ENCODE measurements around the gene LHPP.
"Not testable (repeated sequence)": the region's sequence is repeated elsewhere in the genome, so short reads cannot be mapped to it uniquely, and the experiment has no call there.

LHPP gene

DNA sequence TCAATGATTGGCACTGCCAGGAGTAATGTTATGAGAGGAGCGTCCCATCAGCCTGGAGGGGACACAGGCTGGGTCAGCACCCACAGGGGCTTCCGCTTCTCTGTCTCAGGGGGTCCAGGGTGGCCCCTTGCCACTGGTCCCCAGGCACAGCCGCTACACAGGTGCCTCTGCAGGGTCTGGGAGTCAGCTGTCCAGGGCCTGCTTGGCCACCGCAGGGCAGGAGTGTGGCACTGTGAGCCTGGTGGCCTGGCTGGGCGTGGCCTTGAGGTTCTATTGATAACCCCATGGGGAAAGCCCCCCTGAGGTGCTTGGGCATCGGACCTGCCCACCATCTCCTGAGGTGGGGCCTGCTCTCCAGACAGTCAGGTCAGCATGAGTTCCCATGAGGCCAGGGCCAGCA, 136.6 kb downstream of the LHPP start:
- DNase-seq = no peak

DNA sequence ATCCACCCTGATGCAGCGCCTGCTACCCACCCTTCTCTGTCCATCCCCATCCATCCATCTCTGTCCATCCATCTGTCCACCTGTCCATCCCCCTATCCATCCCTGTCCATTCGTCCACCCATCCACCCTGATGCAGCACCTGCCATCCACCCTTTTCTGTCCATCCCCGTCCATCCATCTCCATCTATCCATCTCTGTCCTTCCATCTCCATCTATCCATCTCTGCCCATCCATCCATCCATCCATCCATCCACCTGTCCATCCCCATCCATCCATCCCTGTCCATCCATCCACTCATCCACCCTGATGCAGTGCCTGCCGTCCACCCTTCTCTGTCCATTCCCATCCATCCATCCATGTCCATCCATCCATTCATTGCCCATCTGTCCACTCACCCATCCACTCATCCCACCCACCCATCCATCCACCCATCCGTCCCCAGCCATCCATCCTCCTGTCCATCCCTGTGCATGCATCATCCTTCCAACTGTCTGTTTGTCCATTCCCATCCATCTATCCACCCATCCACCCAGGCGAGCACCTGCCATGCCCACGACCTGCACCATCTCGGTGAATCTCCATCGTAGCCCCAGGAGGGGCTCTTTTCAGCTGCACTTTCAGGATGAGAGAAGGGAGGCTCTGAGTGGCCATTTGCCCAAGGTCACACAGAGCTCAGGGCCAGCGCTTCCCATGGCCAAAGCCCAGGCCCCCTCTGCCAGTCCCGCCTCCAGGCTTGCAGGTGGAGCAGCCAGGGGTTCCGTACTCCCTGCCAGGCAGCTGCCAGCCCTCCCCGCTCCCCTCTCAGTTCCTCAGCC, 137.4 kb downstream of the LHPP start:
- no peak for DNase-seq

DNA sequence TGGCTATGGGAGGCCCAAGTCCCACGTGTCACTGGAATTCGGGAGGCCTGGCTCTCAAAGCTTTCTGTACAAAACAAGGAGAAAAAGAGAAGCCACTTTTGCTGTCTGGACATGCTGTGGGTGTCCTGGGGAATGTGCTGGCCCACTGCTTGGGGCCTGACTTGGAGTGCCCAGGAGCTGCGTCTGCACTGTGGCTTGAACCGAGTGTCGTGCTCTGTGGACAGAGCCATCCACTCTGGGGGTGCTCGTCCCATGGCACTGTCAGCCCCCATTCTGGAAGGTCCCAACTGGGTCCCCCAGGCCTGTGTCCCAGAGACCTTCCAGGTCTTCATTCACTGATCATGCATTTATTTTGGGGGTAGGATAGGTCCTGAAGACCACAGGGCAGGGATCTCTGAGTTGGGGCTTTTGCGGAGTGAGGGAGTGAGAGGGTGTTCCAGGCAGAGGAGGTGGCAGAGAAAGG, 138.0 kb downstream of the LHPP start:
- DNase-seq = no peak

DNA sequence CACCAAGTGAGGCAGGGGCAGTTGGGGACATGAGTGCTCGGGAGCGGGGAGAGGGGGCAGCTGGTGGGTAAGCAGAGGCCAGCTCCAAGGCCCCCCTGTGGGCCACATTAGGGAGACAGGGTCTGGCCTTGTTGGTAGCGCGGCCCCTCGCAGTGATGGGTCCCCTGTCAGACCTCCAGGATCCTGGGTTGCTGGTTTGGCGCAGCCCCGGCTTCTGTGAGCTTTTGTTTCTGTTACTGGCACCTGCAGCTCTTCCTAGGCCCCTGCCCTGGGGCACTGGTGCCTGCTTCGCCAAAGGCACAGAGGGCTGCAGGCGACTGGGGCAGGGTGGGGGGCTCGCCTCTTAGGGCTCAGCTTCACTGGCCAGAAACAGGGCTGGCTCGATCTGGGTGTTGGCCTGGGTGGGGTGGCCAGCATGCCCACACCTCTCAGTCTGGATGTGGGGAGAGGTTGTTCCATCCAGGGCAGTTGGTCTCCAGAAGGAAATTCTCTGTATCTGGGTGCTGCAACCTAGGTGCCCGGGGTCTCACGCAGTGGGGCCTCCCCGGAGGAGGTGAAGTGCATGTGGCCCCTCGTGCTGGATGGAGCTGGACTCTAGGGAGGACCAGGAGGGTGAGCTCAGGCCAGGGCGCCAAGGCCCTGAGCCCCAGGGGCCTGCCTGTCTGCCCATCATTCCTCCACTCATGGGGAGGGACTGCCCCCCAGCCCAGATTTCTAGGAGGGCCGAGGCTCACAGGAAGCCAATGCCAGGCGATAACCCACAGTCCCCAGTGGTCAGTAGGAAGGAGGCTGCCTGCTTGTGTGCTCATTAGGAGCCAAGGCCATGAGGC, 138.6 kb downstream of the LHPP start:
- DNase-seq = no peak

- DNase-seq = no peak
Measured at GRCh38 chr10:124601016-124601415, 139.4 kb downstream of the LHPP start.

DNA sequence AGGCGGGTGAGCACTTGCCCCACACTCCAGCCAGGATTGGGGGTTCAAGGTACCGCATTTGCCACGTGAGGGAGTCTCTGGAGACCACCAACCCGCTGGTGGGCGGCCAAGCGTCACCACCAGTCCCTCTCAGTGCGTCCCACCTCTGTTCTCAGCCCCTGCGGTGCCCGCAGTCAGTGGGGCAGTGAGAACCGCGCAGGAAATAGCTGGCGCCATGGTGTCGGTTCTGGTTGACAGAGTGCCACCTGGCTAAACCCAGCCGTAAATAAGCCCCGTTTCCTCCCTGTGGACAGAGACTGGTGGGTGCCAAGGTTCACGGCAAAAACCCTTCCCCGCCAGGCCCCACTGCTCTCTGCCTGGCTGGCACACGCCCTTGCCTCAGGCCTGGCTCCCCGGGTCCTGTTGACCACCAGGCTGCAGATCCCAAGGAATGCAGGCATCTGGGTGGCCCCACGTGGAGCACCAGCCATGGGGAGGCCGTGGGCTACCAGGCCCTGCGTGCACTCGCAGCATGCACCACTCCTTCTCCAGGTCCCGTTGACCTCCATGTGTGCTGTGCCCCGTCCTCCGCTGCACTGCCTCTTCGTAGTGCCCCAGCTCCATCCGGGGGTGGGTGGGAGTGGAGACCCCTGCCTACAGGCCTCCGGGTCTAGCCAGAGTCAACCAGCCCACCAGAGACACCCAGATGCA, 140.0 kb downstream of the LHPP start:
- no peak for DNase-seq

DNA sequence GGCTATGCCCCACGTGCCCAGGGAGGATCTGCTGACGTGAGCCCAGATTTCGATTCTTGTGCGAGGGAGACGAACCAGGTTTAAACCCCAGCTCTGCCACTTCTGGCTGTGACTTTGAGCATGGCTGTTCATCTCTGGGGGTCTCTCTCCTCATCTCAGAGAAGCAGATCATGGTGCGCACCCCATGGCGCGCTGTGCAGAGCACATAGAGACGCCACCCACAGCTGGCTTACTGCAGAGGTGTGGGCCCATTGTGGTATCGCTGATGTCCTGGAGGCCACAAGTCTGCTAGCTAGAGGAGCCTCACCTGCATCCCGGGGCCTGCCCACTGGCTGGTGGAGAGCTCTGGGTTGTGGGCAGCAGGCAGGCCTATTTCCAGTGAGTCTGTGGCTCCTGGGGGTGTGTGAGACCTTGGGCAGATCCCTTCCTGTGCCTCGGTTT, 140.5 kb downstream of the LHPP start:
- DNase-seq = no peak

GRCh38 chr10:124602646-124603365, 141.2 kb downstream of the LHPP start:
- DNase-seq = no peak

DNA sequence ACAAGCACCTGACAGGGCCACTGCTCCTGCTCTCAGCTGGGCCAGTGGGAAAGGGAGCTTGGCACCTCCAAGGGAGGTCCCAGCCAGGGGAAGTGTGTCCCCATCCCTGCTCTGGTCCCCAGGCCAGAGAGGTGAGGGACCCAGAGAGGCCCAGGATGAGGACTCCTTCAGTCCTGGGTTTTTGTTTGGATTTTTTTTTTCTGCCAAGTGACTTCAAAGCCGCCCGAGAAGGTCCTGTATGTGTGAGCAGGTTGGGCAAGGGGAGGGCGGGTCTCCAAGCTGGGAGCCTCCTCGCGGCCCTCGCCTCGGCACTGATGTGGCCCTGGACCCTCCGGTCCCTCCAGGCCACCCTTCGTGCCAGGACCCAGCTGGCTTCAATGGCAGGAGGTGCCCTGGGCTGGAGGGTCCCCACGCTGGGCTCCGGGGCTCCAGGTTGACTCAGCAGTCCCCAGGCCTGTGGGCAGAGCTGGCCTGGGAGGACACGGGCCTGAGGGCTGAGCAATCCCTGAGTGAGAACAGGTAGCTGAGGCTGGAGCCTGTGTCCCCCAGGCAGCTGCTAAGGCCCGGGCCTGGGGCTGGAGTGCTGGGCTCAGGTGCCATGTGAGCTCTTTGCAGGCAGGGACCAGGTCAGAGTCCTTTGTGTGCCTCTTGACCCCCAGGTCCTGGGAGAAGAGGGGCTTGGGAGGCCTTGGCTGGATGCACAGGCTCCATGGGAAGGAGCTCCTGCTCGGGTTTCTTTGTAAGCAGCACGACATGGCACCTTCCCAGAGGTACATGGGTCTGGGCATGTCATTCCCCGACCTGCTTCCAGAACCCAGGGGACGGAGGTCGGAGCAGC, 142.0 kb downstream of the LHPP start:
- no peak for DNase-seq

GRCh38 chr10:124604214-124605000, 142.8 kb downstream of the LHPP start:
- no peak for DNase-seq

- no peak for DNase-seq
Measured at GRCh38 chr10:124605001-124605370, 143.4 kb downstream of the LHPP start.

GRCh38 chr10:124605481-124605855, 143.8 kb downstream of the LHPP start:
- no peak for DNase-seq

DNA sequence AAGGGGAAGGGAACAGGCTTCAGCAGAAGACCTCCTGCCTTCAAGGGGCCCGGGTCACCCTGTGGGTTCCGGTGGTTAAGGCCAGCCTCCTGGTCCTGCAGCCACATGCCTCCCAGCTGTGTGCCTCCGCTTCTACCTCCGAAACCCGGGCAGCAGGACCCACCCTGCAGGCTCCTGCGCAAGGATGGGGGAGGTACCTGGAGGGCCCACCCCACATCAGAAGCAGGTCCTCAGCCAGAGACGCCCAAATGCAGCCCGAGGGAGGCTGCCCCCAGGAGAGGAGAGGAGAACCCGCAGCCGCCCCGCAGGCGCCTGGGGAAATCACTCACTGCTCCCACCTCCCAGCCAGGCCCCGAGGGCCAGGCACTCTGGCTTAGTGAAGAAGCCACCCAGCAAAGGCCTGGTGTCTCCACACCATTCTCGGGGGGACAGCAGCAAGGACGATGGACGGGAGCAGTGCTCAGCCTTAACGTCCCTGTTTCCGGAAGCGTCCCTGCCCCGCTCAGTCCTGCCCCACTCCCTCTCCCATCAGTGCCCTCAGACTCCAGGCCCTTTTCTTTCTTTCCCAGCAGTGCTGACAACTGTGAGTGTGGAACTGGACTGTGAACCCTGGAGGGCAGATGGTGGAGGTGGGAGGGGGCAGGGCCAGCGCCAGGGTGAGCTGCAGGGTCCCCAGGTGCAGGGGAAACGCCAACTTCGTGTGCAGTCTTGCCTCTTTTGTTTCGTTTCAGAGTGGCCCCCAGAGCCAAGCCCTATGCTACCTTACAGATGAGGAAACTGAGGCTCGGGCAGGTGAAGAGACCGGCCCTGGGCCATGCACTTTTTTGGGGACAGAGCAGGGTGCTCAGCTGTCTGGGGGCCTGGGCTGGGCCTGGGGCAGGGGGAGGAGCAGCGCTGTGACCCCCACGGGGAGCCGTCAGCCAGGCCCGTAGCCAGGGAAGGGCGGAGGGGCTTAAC, 144.5 kb downstream of the LHPP start:
- no peak for DNase-seq

- no peak for DNase-seq
Measured at GRCh38 chr10:124606822-124607221, 145.2 kb downstream of the LHPP start.

GRCh38 chr10:124607693-124608092, 146.1 kb downstream of the LHPP start:
- no peak for DNase-seq

DNA sequence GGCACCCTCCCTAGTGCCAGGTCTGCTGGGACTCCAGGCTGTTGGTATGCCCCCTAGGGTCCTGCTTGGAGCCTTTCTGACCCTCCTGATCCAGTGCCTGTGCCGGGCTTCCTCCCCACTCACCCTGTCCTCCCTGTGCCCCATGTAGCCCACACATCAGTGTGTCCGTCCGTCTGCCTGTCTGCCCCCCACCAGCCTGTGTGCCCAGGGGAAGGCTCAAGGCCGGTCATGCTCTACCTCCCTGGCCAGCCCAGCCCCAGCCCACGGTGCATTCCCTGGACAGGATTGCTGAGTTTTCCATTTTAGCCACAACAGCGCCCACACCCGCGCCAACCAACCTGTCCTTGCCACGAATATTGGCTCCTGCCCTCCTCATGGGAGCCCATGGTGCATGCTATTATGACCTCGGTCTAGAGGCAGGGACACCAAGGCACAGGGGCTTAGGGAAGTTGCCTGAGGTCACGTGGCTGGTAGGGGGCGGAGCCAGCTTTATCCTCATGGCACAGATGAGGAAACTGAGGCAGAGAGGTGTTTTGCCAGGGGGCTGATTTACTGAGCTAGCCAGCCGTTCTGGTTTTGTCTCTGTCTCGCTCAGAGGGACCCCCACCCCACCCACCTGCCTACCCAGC, 146.6 kb downstream of the LHPP start:
- no peak for DNase-seq

GRCh38 chr10:124609698-124610097, 148.1 kb downstream of the LHPP start:
- DNase-seq = no peak

DNA sequence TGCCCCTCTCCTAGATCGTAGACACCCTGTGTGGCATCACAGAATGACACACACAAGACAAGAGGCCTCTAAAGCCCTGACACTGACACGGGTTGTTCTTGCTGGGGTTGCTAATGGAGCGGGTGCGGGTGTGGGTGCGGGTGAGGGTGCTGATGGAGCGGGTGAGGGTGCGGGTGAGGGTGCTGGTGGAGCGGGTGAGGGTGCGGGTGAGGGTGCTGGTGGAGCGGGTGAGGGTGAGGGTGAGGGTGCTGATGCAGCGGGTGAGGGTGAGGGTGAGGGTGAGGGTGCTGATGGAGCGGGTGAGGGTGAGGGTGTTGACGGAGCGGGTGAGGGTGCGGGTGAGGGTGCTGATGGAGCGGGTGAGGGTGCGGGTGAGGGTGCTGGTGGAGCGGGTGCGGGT, 148.6 kb downstream of the LHPP start:
- DNase-seq = not testable (repeated sequence)

DNA sequence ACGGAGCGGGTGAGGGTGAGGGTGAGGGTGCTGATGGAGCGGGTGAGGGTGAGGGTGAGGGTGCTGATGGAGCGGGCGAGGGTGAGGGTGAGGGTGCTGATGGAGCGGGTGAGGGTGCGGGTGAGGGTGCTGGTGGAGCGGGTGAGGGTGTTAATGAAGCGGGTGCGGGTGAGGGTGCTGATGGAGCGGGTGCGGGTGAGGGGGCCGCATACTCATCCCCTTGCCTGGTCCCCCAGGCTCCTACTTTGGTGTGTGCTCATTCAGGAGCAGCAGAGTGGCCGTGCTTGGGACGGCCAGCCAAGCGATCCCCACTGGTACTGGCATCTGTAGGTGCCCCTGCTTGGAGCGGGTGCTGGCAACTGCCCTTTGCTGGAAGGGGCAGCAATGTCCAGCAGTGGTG, 149.2 kb downstream of the LHPP start:
- not testable (repeated sequence) for DNase-seq
